Measurements from ENCODE around the gene EFNA5.
A peak's percentile ranks its signal among the peaks of the same experiment; 100 is the strongest.

Gene EFNA5

DNA sequence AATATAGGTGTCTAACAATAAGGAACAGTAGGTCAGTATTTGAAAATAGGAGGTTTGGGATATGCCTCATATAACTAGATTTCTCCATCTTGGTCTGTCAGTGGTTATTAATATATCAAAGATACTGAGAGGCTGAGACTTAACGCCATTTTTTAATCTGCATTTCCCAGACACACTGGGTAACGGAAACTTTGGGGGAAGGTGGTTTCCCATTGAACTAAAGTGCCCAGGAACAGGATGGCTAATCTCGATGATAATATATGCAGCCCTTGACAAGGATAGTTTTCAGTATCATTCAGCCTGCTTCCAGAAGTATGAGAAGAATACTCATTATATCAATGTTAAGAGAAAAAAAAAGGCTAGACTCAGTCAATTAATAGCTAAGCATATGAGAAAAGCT, 30.7 kb downstream of the EFNA5 start:
- no peak for DNase-seq

DNA sequence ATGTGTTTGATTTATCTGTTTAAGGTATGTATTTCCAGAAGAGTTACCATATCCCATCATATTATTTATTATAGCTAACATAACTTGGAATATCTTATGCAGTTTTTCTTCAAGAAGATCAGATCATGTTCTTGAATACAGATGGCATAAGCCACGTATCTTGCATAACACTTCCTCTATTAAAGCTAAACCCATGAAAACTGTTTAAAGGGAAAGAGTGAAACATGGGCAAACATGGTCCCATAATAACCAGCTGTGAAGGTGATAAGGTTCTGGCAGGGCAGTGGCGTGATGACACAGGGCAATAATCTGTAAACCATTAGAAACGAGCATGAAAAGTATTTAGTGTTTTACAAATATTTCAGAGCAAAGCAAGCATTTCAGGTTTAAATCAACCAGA, 34.2 kb downstream of the EFNA5 start:
- no peak for DNase-seq

DNA sequence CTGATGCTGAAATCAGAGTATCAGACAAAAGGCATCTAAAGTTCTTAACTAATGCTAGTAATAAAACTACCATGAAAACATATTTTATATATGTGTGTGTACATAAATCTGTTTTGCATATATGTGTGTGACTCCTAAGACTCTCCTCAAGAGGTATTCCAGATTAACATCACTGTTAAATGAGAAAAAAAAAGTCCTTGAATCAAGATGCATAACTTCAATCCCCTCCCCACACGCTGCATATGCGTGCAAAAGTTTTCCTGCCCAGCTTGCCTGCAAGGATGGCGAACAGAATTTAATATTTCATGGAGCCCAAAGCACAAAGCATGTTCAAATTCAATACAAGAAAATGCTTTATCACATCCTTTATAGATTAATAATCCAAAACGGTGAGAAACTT, 34.7 kb downstream of the EFNA5 start:
- DNase-seq: no peak

DNA sequence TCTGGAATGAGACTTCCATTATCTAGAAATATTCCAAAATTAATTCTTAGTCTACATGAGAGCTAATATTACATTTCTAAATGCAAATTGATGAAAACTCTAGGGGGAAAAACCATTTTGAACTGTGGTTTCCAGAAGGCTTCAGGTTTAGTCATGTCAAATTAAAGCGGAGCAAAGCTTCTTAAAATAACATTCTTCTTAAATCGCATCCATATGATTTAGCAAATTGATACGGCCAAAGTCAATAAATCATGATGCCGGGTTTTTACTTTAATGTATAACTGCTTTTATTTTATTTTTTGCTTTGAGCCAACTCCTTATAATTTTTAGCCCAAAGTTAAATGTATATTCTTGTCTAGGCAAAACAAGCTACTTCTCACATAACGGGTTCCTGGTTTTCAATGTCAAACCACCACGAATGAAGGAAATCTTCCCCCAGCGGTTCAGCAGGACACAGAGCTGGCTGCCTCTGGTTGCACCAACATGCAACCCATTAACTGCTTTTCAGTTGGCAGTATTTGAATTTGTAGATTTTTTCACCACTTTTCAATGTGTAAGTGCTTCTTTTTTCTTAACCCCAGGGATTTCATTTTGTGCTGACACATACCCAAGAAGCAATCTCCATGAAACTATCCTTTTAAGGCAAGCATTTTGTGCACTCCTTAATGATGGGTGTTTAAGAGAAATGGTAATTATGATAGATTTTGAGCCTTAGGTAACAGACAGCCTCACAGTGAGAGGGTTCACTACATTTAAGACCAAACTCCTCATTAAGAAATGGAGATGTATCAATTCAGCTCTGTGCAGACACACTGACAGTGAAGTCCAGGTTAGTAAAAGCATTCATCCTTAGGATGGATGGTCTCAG, 35.5 kb downstream of the EFNA5 start:
- DNase-seq: peak in 1 of 3 experiments; percentile 5

DNA sequence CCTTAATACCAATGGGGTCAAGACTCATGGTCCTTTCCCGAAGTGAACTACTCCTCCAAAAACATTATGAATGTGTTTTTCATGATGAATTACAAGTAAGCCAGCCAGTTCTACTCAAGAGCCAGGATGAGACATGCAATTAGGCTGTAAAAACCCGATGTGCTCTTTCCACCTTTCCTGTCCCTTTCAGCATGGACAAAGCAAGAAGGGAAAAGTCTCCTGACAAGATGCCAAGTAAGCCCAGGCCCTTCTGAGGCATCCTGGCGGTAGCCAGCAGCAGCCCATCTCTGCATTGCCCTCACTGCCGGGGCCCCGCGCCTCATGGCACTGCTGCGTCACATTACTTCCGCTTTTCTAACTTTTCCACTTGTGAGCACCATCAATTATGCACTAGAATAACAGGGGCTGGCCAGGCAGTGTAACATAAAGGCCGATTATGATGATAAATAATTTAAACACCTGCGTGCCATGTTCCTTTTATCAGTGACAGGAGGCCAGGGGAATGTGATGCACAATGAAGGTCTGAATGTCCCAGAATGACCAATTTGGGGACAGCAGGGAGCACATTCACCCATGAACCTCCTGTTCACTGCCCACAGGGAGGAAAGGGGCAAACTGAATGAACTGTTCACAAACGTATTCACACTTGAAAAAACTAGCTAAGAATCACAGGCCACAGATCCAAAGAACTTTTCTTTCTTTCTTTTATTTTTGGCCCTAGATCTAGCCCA, 37.4 kb downstream of the EFNA5 start:
- peak in 1 of 3 experiments; percentile 12 for DNase-seq

DNA sequence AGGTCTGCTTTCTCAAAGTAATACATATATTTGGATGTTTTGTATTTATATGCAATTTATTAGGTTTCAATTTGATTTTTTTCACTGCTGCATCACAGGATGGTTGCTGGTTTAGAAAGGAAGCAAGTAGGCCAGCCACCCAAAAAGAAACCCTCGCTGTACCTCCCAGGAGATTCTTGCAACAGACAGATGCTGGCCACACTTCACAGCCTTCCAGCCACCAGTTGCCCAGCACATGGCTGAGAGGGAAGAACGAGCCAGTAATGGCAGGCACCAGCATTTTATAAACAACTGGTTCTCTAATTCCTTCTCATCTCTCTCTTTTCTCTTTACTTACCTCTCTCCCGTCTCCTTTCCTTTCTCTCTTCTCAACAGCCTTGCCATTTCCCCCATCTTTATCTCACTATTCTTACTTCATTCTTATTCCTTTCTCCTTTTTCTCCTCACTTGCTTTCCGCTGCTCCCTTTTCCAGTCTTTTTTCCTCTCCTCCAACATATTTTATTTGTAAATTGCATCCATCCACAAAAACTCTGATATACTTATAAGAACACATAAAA, 38.9 kb downstream of the EFNA5 start:
- no peak for DNase-seq

DNA sequence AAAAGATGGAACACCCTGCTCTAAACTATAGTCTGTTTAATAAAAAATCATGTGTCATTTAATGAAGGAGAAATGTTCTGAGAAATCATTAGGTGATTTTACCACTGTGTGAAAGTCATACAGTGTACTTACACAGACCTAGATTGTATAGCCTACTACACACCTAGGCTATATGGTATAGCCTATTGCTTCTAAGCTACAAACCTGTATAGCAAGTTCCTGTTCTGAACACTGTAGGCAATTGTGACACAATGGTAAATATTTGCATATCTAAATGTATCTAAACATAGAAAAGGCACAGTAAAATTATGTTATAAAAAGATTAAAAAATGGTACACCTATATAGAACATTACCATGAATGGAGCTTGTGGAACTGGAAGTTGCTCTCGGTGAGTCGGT, 40.6 kb downstream of the EFNA5 start:
- DNase-seq: no peak

DNA sequence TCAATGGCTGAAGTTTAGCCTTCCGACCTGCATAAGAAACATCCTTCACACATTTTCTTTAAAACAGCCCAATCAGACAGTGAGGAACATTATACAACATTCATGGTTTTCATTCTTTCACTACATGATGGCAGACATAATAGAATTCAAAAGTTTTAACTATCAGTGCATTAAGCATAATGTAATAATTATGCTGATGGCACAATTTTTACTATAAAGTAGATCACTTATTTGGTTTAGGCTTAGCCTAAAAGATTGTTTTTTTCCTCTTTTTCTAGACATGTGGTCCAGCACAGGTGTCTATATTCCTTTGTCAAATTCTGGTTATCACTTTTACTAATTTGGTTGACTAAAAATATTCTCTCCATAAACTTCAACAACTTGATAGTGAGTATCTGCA, 46.5 kb downstream of the EFNA5 start:
- DNase-seq: no peak

DNA sequence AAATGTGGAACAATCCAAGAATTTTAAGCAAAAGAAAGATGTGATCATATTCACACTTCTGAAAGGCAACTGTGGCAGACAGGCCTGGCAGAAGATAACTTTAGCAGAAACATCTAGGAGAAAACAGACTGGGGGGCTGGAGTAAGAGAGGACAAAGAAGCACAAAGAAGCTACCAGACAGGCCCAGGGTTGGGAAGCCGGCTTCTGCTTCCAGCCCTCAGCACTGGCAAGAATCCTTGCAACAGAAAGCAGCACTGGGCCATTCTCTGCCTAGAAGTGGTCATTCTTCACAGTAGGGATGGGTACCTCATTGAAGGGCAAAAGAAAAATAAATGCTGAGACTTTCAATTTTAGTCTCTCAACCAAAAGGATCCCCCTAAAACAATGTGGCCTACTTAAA, 49.6 kb downstream of the EFNA5 start:
- DNase-seq: no peak

DNA sequence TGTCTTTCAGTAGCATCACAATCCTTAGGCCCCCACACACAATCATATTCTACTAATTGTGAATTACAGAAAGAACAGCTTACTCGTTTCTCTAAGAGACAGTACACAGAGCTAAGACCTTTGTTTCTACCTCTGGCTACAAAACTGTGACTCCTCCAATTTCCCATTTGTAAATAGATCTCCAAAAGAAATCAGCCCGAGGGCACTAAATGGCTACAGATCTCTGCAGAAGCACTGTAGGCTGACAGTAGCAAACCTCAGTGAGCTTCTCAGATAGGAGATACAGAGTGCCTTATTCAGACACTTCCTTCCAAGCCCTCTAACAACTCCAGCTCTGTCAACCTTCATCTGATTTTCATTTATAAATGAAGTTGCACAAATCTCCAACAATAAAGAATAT, 51.0 kb downstream of the EFNA5 start:
- DNase-seq: peak in 1 of 3 experiments; percentile 18

DNA sequence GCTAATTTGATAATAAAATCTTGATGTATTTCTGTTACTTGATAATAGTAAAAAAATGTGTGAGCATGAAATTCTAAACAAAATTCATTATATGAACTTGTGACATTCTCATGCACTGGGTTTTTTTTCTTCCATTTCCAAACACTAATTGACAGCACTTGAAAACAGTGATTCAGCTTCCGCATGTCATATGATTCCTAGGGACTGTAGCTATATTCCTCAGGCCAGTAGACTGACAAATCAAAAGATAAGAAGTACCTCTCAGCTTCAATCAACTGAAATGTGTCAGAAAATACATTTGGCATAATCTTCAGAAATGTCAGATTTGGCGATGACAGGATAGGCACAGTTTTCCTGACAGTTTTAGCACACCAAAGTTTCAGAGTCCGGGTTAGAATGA, 52.5 kb downstream of the EFNA5 start:
- DNase-seq: peak in 1 of 3 experiments; percentile 17

DNA sequence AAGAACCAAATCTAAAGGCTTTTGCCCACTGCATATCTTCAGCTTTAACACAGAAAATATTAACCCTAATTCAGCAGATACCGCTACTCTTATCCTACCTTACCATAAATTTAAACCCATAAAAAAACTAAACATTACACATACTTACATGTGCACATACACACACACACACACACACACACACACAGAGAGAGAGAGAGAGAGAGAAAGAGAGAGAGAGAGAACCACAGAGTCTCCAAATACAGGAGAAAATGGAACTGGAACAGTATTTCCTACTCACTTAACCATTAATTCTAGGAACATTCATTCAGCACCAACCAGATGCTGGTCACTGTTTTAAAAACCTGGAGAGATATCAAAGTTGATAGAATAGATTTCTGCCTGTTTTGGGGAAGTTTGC, 53.7 kb downstream of the EFNA5 start:
- no peak for DNase-seq

DNA sequence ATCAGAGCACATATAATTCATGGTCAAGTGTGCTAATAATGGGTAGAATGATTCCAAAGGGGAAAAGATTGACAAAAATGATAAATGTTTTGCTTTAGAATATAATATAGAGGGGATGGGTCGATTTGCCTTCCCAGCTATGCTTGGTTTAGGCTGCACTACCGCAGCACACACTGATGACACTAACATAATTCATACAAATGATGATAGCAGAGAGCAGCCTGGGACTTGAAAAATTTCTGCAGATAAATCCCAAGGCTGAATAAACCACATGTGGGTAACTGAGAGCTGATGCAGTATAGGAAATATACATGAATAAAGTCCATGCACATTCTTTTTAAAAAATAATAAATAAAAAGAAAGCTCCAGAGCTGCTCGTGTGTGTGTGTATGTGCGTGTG, 54.5 kb downstream of the EFNA5 start:
- no peak for DNase-seq

DNA sequence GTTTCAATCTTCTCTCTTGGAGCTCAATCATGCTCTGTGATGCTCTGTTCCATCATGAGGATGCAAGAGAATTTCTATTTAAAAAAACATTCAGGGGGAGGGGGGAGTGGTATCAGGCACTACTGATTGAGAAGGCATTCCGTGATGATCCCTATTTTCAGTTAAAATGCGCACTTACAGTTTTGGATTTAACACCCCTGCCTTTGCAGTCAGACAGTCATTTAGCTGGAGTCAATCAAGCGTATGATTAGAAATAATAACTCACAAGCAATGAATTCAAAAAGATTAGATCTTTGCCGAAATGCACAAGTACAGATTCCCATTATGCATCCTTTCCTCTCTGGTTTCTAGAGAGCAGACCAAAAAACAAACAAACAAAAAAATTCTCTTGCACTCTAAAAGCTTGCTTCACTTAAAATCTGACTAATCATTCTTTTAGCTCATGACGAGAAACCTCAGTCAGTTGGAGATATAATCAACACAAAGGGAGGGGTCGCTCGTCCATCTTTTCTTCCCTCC, 55.4 kb downstream of the EFNA5 start:
- DNase-seq: peak in 1 of 3 experiments; percentile 27

DNA sequence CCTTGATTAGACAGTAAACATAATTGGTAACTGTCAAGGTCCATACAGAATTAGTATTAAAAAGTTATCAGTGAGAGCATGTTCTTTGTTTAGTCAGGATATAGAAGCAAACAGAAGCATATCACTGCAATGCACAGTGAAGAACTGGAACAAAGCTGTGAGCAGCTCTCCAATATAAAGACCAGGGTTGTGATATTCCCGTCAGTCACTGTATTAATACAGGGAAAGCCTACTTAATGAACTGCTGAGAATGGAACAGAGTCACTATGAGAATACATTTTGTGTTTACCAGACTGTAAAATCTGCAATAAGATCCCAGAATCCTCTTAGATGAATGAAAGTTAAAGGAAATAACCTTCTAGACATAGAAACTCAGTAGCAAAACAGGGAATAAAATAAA, 58.2 kb downstream of the EFNA5 start:
- no peak for DNase-seq

DNA sequence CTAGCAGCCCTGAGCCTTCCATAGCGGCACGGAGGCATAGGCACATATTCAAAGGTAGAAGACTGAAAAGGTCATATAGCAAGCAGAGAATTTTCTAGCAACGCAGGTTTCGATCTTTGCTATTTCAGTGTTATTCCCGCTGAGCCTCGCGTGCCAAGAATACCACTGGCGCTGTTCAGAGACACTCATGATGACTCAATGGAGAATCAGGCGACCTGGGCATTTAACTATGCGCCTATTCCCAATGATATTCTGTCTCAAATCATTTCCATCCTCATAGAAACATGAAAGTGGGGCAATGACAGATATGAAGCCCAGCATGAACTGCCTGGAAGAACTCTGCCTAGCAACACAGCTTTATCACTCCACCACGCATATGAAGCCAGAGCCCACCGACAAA, 59.9 kb downstream of the EFNA5 start:
- DNase-seq: no peak

DNA sequence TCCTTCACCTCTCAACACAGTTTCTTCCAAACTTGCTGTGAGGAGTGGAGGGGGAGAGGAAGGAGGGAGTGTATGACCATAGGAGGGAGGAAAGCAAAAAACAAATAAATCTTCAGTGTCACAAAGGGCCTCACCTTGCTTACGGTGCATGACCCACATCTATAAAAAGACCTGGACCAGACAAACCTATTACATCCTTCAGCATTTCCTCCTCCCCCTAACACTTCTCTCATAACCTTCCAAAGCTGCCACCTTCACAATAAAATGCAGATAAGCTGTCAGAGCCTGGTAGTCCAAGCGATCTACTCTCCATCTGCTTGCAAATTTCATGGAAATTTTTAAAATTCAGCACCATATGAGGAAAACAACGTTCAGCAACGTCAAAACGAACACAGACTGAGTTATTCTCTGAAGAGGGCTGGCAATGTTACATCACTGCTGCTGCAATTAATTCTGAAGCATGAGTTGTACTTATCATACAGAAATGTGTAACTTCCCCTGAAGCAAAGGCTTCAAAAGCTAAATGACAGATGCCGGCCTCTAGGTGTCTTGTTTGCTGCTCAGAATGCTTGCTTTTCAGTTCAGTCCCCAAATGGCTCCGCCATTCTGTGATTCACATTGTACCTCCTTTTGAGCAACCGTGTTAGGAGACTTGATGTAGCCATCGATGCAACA, 62.9 kb downstream of the EFNA5 start:
- peak in 1 of 3 experiments; percentile 2 for DNase-seq

DNA sequence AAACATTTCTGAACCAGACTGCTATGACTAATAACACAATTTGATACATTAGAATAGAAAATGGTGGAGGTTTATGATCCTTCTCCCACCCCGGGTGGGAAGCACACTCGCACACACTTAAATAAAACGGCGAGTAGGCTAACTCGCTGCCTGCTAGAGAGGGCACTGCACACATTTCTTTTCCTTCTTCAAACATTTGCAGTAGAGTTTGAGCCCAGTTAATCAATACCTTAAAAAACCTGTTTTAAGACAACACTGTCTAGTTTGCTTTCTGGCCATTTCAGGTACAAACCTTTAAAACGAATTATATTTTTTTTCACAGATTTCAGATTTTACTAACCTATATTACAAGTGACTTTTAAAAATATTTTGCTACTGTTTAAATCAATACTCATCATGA, 63.5 kb downstream of the EFNA5 start:
- no peak for DNase-seq

DNA sequence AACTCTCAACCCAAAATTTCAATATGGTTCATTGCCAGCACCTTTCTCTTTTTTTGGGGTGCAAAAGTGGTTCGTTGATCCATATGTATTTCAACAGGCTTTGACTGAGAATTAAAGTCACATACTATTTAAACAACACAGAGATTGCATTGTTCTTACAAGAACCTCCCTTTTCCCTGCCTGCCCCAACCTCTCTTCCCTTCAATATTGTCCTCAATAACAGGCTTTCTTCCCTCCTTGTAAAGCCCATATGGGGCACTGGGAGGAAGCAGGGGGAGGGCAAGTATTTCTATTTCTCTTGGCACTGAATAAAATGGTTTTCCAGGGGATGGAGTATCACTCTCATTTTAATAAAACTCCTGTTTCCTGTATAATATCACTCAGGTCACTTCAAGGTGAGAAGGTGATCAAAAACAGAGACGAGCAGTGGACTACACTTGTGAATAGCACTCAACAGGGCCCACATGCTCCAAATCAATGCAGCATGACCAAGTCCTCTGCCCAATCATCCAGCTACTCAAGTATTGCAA, 65.1 kb downstream of the EFNA5 start:
- DNase-seq: peak in 1 of 3 experiments; percentile 20

DNA sequence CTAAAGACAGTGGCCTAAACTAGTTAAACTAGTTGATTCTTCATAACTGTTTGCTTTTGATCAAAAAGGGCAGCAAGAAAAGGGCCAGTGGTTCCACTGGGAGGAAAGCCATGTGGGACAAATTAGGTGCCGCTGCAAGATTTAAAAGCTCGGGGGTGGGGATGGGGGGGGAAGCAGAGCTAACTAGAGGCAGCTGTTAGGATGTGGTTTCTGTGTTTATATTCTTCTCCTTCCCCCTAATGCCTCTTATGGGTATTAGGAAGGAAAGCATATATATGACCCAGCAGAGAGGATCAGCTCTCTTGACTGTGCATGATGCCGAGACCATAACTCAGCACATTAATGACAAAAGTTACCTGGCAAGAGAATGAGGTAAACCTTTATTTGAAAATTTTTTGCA, 65.7 kb downstream of the EFNA5 start:
- DNase-seq: no peak

DNA sequence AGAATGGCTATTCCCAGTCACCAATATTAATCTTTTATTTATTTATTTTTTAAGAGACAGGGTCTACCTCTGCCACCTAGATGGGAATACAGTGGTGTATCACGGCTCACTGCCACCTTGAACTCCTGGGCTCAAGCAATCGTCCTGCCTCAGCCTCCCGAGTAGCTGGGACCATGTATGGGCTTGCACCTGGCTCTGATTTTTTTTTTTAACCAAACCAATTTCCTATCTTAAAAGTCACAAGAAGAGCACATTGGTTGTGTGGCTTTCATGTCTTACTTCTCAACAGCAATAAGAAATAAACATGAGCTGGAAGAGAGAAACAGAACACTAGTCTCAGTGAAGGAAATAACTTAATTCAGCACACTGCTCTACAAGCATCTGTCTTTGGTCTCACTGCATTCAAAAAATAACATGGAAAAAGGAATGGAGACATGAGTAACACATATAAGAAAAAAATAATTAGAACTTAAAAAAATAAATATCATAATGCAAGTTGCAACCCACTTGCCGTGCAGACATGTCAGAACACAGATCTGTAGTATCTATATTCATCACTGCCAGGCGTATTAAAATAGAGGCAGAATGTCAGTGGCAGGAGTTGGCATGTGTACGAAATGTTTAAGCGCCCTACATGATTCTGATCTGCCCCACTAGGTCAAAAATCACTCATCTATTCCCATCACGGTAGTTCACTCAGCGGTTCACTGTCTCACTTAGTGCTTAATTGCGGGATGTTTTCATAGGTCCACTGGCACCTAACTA, 66.4 kb downstream of the EFNA5 start:
- no peak for DNase-seq

DNA sequence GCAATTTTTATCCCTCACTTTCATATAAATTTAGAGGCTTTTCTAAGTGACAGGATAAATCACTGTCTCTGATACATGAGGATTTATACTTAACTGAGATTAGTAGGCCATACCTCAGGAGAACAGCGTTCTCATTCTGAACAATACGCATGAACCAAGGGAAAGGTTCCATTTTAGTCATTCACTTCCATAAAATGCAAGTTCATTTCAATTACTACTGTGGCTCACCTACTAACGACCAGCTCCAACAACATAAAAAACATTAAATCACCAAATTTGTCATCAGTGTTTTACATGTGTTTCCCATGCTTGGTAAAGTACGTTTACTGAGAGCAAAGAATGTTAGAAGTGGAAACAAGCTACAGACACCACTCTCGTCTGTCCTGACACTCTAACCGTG, 67.4 kb downstream of the EFNA5 start:
- no peak for DNase-seq
